KG1 (cell line): ENCODE results near the gene DLEC1.

Experiments
- DNase-seq: peaks from one replicate; lab custom pipeline; 2025; lab: John Stamatoyannopoulos, UW

The DLEC1 gene

GRCh38 chr3:38002291-38002876, 36.6 kb upstream of the DLEC1 start:
- no peak for DNase-seq

GRCh38 chr3:38002940-38003339, 36.1 kb upstream of the DLEC1 start:
- DNase-seq, result no peak

- DNase-seq, result no peak
These were observed 35.6 kb upstream of the DLEC1 start for GRCh38 chr3:38003371-38003816.

GRCh38 chr3:38003817-38004414, 35.1 kb upstream of the DLEC1 start:
- DNase-seq, result no peak

GRCh38 chr3:38004415-38005075, 34.5 kb upstream of the DLEC1 start:
- DNase-seq, result no peak

GRCh38 chr3:38005076-38006020, 33.7 kb upstream of the DLEC1 start:
- no peak for DNase-seq

GRCh38 chr3:38006031-38006430, 33.0 kb upstream of the DLEC1 start:
- DNase-seq, result no peak

GRCh38 chr3:38006445-38006995, 32.5 kb upstream of the DLEC1 start:
- DNase-seq, result no peak

GRCh38 chr3:38007754-38008090, 31.3 kb upstream of the DLEC1 start:
- DNase-seq, result no peak

- DNase-seq, result no peak
These were observed 30.8 kb upstream of the DLEC1 start for GRCh38 chr3:38008191-38008701.

- no peak for DNase-seq
These were observed 29.9 kb upstream of the DLEC1 start for GRCh38 chr3:38008971-38009580.

- no peak for DNase-seq
These were observed 29.0 kb upstream of the DLEC1 start for GRCh38 chr3:38009807-38010591.

GRCh38 chr3:38011111-38011510, 27.9 kb upstream of the DLEC1 start:
- no peak for DNase-seq

GRCh38 chr3:38015485-38015884, 23.5 kb upstream of the DLEC1 start:
- no peak for DNase-seq

GRCh38 chr3:38015984-38016383, 23.0 kb upstream of the DLEC1 start:
- no peak for DNase-seq

- DNase-seq, result no peak
These were observed 22.6 kb upstream of the DLEC1 start for GRCh38 chr3:38016410-38016809.

- no peak for DNase-seq
These were observed 22.1 kb upstream of the DLEC1 start for GRCh38 chr3:38016847-38017444.

- DNase-seq, result no peak
These were observed 21.3 kb upstream of the DLEC1 start for GRCh38 chr3:38017445-38018295.
